SKM-1 (cell line): ENCODE results near the gene DELE1.

ENCODE experiments used
- DNase-seq: peaks from one replicate; lab custom pipeline; 2025; ENCODE audit not compliant: unreplicated experiment; lab: John Stamatoyannopoulos, UW

DELE1 gene

DNA sequence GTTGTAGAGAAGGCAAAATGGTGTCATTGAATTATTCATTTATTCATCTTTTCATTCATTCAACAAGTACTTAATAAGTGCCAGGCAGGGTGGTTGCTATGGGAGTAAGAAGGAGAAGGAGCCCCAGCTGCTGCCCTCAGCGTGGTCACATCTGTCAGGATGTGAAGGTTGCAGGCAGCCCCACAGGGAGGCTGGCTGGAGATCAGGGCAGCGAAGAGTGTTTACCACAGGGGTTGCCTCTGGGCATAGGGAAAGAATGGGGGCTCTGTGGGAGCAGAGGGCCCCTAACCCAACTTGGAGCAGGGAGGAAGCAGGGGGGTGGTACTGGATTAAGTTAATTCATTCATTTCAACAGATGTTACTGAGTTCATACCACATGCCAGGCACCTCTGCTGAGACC, 28.3 kb downstream of the DELE1 start:
- DNase-seq = no peak

DNA sequence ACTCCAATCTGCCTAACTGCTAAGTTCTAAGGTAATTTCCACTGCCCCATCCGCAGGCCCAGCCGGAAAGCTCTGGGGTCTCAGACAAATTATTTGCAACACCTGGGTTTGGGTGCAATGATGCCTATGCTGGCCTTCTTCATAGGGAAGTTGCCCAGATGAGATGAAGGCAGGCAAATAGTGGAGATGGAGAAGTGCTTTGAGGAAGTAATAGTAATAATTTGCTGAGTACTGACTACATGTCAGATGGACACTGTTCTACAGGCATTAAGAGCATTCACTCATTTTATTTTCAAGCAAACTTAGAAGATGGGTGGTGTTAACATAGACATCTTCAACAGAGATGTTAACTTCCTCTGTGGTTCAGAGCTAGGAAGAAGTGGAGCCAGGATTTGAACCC, 30.5 kb downstream of the DELE1 start:
- DNase-seq = peak; percentile 73

DNA sequence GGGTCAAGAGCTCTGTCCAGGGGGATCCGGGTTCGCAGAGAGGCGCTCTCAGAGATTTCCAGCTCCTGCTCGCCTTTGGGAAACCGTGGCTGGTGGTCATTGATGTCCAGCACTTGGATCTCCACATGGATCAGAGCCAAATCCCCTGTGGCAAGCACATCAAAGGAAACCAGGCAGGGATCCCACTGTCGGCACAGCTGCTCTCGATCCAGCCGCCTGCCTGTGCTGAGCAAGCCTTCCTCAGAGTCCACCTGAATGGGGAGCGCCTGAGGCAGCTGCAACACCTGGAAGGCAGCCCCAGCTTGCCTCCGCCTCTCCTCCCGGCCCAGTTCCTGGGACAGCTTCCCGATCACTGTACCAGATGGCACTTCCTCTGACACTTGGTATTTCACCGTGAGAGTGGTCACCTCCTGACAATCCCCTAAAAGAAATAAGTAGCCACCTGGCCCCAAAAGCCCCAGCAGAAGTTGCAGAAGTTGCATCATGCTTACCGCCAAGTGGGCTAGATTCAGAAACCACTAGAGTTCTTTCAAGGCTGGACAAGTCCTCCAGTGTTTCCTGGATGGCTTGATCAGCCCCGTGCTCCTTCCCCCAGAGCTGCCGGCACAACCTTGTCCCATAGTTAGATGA, 33.8 kb downstream of the DELE1 start:
- no peak for DNase-seq

DNA sequence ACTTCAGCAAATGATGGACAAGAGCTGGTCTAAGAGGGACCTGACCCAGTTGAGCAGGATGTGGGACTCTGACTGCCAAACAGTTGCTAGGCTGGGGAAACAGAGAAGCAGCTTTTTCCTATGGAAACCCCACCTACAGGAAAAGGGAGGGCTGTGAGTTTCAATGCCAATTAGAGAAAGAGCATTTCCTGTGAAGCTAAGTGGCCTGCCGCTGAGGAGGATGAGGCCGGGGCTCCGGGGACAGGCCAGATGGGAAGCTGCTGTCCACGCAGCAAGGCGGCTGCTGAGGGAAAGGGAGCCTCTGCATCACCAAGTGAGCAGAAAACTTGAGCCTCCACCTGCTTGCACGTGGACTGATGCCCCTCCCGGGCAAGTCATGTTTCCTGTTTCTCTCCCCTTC, 34.4 kb downstream of the DELE1 start, which contains the start of gene PCDH12:
Gene PCDH12, minus strand, starts transcription at position 90 of the 400 bp plus-strand sequence. CDS start 351 bp downstream, outside the sequence.
- DNase-seq = peak; percentile 32

DNA sequence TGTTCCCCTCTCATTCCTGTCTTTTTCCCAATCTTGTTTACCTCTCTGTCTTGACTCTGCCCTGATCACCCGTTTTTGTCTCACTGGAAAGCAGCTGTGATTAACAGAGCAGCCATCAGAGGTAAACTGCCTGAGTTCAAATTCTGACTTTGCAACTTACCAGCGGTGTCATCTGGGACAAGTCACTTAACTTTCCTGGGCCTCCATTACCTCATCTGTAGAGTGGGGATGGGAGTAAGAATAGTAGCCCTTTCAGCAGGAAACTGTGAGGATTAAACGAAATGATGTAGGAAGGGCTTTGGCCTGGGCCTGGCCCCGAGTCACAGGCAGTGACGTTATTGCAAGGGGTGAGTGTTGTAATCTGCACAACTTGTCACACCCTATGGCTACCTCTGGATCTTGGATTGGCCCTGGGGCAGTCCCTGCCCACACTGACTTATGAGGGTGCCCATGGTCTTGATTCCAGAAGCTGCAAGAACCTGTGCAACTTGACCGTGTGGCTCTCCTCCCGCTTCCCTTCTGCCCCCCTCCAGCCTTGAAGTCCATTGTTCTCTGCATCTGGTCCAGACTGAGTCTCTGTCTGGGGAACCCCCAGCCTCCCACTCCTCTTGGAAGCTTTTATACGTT, 35.0 kb downstream of the DELE1 start:
- no peak for DNase-seq

- DNase-seq = no peak
Observed at GRCh38 chr5:141960018-141960417, 36.3 kb downstream of the DELE1 start.

DNA sequence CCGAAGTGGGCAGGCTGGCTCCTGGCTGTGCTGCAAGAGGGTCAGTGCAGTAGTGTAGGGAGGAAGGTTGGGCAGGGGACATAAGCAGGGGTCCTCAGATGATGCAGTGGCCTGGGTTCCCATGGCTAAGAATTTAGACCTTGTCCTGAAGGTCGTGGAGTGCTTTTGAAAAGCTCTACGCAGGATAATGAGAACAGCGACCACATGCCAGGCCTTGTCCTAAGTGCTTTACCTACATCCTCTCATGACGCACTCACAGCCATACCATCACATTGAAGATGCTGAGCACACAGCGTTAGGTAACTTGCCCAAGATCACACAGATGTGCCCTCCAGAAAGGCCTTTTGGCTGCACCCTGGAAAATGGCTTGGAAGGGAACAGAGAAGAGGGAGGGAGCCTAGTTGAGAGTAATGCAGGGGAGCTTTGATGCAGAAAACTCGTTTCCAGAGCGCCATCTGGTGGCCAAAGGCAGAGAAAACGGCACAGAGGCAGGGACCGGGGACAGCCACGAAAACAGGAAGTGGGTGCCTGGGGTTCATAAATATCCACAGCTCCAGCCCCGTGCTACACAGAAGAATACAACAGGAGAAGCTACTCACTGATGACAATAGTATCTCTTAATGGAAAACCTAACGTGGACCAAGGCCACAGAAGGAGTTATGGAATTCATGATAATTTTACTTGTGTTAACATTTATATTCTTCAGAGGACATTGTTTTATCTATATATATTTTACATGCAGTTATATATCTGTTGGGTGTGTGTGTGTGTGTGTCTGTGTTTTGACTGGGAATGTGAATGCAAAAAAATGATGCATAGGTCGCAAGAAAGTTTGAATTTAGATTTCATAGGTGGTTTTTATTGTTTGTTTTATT, 37.0 kb downstream of the DELE1 start:
- DNase-seq = peak; percentile 79

- DNase-seq = no peak
Observed at GRCh38 chr5:141961466-141961865, 37.8 kb downstream of the DELE1 start.

DNA sequence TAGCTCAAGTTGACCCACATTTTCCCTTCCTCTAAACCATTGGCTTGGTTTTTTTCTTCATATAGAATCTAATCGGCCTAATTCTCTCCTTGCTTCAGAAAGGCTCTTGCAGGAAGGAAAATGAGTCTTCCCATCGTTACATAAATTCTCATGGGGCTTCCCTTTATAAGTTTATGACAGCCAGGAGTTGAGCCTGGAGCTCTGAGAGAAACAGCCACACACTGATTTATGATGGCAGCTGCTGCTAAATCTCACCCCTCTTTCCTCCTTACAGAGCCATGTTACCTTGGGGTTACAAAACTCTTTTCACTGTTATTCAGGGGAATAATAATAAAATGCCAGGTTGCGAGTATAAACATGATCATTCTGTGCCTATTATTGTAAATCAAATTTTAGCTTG, 40.0 kb downstream of the DELE1 start:
- DNase-seq = no peak

DNA sequence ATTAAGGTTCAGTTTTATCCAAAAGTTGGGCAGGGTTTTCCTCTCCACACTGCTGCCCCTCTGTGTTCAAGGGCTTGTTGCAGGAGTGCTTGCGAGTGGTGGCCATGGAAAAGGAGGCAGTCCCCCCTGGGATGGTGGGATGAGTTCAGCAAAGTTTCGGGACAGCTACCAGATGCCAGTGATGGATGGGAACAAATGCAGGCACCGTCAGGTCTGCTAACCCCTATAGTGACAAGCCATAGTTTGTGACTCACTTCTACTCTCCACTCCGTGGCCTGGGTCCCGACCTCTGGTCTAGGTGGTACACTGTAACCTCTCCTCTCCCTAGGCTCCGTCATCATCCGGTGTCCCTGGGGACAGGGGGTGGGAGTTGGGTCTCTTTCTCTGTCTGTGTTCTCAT, 41.4 kb downstream of the DELE1 start:
- no peak for DNase-seq

- no peak for DNase-seq
Observed at GRCh38 chr5:141966275-141966962, 42.7 kb downstream of the DELE1 start.

DNA sequence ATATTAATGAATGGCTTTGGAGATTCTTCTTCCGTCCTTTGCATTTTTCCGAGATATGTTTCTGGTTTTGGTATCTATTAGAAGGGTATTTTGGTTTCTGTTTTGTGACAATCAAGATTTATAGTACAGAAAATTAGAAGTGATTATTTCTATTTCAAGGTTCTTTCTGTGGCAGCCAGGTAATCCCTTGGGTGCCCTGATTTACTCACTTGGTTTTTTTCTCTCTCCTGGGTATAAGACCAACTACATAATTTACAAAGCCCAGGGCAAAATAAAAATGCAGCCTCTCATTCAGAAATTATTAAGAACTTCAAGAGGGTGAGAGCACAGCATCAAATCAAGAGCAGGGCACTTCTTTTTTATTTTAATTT, 43.3 kb downstream of the DELE1 start:
- no peak for DNase-seq

DNA sequence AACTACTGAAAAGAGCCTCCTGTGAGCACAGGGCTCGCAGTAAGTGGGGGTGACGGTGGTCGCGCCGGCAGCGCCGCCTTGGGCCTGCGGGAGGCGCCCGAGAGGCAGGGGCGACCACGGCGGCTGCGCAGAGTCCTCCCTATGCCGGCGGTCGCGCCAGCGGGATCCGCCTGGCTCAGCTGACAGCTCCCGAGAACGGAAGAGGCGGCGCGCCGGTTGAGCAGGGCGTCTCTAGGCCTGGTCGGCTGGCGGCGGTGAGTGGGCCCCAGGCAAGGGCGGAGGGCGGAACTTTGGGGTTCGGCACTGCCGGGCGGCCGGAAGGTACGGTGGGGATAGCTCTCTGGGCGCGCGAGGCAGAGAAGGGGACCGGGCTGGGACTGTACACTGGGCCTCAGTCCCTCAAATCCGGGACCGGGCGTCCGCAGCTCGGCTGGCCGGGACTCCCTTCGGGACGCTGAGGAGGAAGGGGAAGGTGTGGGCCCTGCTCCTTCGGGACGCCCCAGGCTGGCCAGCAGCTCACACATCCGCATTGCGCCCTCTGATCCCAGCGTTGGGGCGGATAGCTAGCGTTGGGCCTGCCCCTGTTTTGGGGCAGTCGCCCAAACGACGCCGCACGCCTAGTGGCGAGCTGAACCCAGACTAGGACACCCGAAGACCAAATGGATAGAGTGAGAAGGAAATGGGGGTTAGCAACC, 45.4 kb downstream of the DELE1 start, which contains the start of gene RNF14:
Gene RNF14, plus strand, starts transcription at position 192 of the 695 bp plus-strand sequence. CDS start 4,484 bp downstream, outside the sequence.
- peak; percentile 89 for DNase-seq

DNA sequence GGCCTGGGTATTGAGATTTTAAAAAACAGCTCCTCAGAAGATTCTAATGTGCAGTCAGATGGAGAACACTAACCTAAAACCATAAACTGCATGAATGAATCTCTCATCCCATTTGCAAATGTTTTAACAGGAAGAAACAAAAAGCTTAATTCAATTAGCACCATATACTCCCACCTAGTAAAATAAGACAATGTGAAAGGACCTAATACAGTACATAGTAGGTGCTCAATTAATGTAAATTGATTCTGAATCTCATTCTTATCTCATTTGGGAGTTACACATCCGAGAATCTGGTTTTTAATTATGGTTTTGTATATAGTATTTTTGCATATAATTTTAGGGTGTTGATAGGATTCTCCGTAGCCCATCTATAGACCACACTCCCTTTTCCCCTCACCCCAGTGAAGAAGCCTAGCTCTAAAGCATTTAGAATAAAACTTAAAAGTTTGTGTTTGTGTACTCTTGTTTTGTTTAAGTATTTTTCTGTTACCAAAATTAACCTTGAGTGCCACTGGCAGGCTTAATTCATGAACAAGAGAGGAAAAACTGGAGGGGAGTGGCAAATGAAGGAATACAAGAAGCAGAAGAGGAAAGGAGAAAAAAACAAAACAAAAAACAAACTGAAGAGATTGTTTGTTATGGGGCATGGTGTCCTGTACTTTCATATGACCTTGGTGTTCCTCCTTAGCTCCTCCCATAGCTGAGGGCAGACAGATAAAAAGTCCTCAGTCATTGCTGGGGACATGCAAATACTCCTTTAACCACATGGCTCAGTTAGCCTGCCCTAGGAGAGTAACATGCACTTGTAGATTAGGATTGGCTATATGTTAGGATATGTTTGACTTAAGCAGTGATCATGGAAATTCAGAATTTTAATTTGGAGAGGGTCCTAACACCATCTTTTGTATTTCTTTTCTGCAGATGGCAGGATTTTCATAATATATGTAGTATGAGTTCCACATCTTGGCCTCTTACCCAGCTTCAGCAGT, 46.4 kb downstream of the DELE1 start:
- DNase-seq = peak; percentile 39

DNA sequence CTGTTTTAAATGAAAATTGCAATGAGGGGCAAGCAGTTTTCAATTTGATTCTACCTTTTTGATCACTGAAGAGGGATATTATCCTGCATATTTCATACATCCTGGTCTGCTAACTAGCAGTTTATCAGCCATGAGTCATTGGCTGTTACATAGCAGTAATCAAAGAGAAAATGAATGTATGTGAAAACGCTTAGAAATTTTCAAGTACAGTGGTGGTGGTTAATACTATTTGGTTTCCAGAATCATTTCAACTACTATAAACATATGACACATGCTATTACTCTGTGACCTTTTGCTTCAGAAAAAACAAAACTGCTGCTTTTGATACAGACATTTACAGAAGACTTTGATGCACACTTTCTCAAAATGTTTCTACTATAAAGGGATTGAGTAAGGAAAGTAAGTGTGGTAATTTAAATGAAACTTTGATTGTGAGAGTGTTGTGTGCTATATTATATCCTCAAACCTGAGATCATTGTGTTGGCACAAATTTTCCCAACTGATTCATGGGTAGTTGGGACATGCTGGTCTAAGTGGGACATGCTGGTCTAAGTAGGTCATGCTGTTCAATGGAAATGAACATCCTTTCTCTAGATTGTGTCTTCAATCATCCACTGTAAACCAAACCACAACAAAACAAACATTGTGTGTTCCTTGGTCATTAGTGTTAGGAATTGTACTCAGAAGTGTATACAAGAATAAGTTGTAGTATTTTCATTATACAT, 50.4 kb downstream of the DELE1 start:
- no peak for DNase-seq

- no peak for DNase-seq
Observed at GRCh38 chr5:141976176-141976575, 52.5 kb downstream of the DELE1 start.

- no peak for DNase-seq
Observed at GRCh38 chr5:141978389-141978788, 54.7 kb downstream of the DELE1 start.

- DNase-seq = no peak
Observed at GRCh38 chr5:141982626-141983025, 59.0 kb downstream of the DELE1 start.

GRCh38 chr5:141986072-141986471, 62.4 kb downstream of the DELE1 start:
- DNase-seq = no peak
